ENCODE data around the gene IDUA.

DNA sequence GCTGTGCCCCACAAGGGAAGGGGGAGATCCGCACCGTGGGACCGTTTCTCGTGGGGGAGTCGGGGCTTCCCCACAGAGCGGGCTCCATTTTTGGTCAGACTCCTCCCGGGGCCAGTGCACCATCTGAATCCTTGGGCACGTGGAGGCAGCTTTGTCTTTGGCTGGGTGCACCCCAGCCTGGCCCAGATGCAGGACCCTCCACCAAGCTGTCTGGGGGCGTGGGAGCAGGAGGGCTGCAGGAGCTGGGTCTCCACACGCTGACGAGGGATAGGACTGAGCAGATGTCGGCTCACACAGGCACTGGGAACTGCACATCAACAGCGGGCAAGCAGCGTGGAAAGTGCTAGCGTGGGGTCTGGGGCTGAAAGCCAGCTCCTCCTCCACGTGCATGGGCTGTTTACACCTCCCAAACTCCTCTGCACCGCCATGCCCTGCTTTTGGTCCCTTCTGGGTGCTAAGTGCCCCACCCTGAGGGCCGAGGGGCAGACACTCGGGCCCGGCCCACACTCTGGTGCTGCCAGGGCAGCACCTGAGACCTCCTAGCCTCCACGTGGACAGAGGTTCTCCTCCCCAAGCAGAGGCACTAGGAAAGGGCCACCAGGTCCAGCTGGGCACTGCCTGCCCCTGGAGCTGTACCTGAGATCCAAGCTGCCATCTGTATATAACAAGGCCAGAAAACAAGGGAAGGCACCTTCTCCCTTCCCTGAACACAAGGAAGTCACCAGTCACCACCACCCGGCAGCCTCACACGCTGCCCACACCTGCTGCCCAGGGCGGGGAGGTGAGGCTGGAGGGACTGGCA, 27.3 kb upstream of the IDUA start:
- TF ChIP-seq YY1 (IDR thresholded peaks at IDR 0.05; ENCODE audit: insufficient read depth, insufficient read length) (no peak), ZNF274 (IDR thresholded peaks at IDR 0.05; ENCODE audit: low read depth, low read length) (no peak), SUZ12 (IDR thresholded peaks at IDR 0.05; ENCODE audit: extremely low read depth, insufficient read depth, insufficient read length) (no peak)

Measured in NT2/D1 (cell line).